Osteoblast (primary cell): Measurements from ENCODE around the gene PITPNC1. TPM values are rescaled to one million over a fixed set of nuclear protein-coding genes. Genes with fewer than 3 reads are reported as not detected.

Source experiments
- DNase-seq: peaks from one replicate; pipeline ENCODE4 v3.0.0; 2011; ENCODE audit warnings: low spot score, mixed read lengths; ENCODE audit not compliant: insufficient read length; ENCODE audit errors: missing footprints
- H2AFZ ChIP-seq: 2 replicates; pipeline ENCODE4 v1.6.0; 2011; ENCODE audit warnings: mild to moderate bottlenecking, low read length
- H3K27ac ChIP-seq: 2 replicates; pipeline ENCODE4 v1.5.1; 2011; ENCODE audit warnings: mild to moderate bottlenecking, low read depth, low read length, moderate library complexity
- H3K27me3 ChIP-seq: 2 replicates; pipeline ENCODE4 v1.6.0; 2012; ENCODE audit warnings: mild to moderate bottlenecking, control low read depth, inconsistent platforms, low read length, moderate library complexity; ENCODE audit not compliant: insufficient read depth
- H3K36me3 ChIP-seq: 2 replicates; pipeline ENCODE4 v1.5.1; 2011; ENCODE audit warnings: mild to moderate bottlenecking, low read length, control low read depth, moderate library complexity; ENCODE audit not compliant: insufficient read depth
- H3K4me1 ChIP-seq: 2 replicates; pipeline ENCODE4 v1.5.1; 2011; ENCODE audit warnings: mild to moderate bottlenecking, low read length, control low read depth, moderate library complexity; ENCODE audit not compliant: insufficient read depth
- H3K4me2 ChIP-seq: 2 replicates; pipeline ENCODE4 v1.6.0; 2011; ENCODE audit warnings: mild to moderate bottlenecking, low read length; ENCODE audit not compliant: insufficient read depth
- H3K4me3 ChIP-seq: fragments of 200-600 bp; sonication (generic); 3 replicates; pipeline ENCODE4 v1.5.1; 2012; ENCODE audit warnings: mild to moderate bottlenecking, low read length, inconsistent platforms; ENCODE audit not compliant: insufficient read depth
- H3K79me2 ChIP-seq: 2 replicates; pipeline ENCODE4 v1.6.0; 2012; ENCODE audit warnings: mild to moderate bottlenecking, low read length, control low read depth, inconsistent platforms; ENCODE audit not compliant: insufficient read depth
- H3K9me3 ChIP-seq: 2 replicates; pipeline ENCODE4 v1.5.1; 2011; ENCODE audit warnings: low read depth, low read length, control low read depth
- H4K20me1 ChIP-seq: 2 replicates; pipeline ENCODE4 v1.6.0; 2012; ENCODE audit warnings: mild to moderate bottlenecking, low read length, control low read depth; ENCODE audit not compliant: insufficient read depth
- CTCF ChIP-seq: IDR thresholded peaks from 2 replicates; pipeline ENCODE4 v1.5.1; 2011; ENCODE audit warnings: mild to moderate bottlenecking, low read depth, low read length, moderate library complexity; ENCODE audit errors: extremely low read depth
- total RNA-seq: library from RNA; depleted of rRNA; stranded (reverse); fragments of >200 nt; gene quantifications from 2 replicates; pipeline ENCODE4 v1.2.3, GENCODE V29; 2012

PITPNC1 gene
- total RNA-seq, 1 donor = 6.2 TPM

- H2AFZ ChIP-seq = no peak overlapping the region
Measured at GRCh38 chr17:67562005-67562404, 184.9 kb downstream of the PITPNC1 start.

GRCh38 chr17:67563692-67564228 is 186.7 kb downstream of the PITPNC1 start:
- no peaks in the 10 kb centered on the region for H3K9me3 ChIP-seq
- no peaks in the 10 kb centered on the region for H3K27me3 ChIP-seq
- H3K4me1 ChIP-seq = no peaks in the 10 kb centered on the region
- no peak overlapping the region for H3K4me2 ChIP-seq
- no peaks in the 10 kb centered on the region for H4K20me1 ChIP-seq
- H3K27ac ChIP-seq = no peak overlapping the region
- no peak for DNase-seq
- H3K4me3 ChIP-seq = no peak overlapping the region
- H2AFZ ChIP-seq = no peak overlapping the region
- H3K36me3 ChIP-seq = no peaks in the 10 kb centered on the region
- no peak for TF ChIP-seq CTCF
- H3K79me2 ChIP-seq = no peaks in the 10 kb centered on the region

More at GRCh38 chr17:67562005-67562404, 184.9 kb downstream of the PITPNC1 start:
- H3K4me2 ChIP-seq = no peak overlapping the region
- TF ChIP-seq CTCF = no peak
- H3K4me3 ChIP-seq = no peak overlapping the region
- no peak for DNase-seq
- H4K20me1 ChIP-seq = no peaks in the 10 kb centered on the region
- no peaks in the 10 kb centered on the region for H3K27me3 ChIP-seq
- H3K9me3 ChIP-seq = no peaks in the 10 kb centered on the region
- no peak overlapping the region for H3K27ac ChIP-seq
- peaks cover 11% of the 10 kb centered on the region for H3K4me1 ChIP-seq
- H3K79me2 ChIP-seq = no peaks in the 10 kb centered on the region
- H3K36me3 ChIP-seq = no peaks in the 10 kb centered on the region

- H3K79me2 ChIP-seq = no peaks in the 10 kb centered on the region
- no peaks in the 10 kb centered on the region for H3K9me3 ChIP-seq
- TF ChIP-seq CTCF = no peak
- H3K4me1 ChIP-seq = no peaks in the 10 kb centered on the region
- H3K4me2 ChIP-seq = no peak overlapping the region
- no peak overlapping the region for H3K27ac ChIP-seq
- DNase-seq = no peak
- no peaks in the 10 kb centered on the region for H4K20me1 ChIP-seq
- no peak overlapping the region for H3K4me3 ChIP-seq
- no peaks in the 10 kb centered on the region for H3K36me3 ChIP-seq
- no peaks in the 10 kb centered on the region for H3K27me3 ChIP-seq
- H2AFZ ChIP-seq = no peak overlapping the region
Measured at GRCh38 chr17:67565068-67565467, 188.0 kb downstream of the PITPNC1 start.

- Histone ChIP-seq H3K27me3 (no peaks in the 10 kb centered on the region), H3K36me3 (no peaks in the 10 kb centered on the region), H3K4me1 (no peaks in the 10 kb centered on the region), H3K4me2 (no peak overlapping the region), H3K4me3 (no peak overlapping the region), H3K79me2 (no peaks in the 10 kb centered on the region), H3K9me3 (no peaks in the 10 kb centered on the region), H4K20me1 (no peaks in the 10 kb centered on the region), H2AFZ (no peak overlapping the region), H3K27ac (no peak overlapping the region)
- TF ChIP-seq CTCF = no peak
- peak; percentile 51 for DNase-seq
Measured at GRCh38 chr17:67566656-67567055, 189.6 kb downstream of the PITPNC1 start.
